K562 (cell line): ENCODE results near the gene DYNLL1. TPM values are rescaled to one million over a fixed set of nuclear protein-coding genes. Genes with fewer than 3 reads are reported as not detected.

Experiments
- ATF6 ChIP-seq: sonication (generic); formaldehyde crosslinking; IDR thresholded peaks from 2 replicates; pipeline ENCODE4 v1.4.0; 2020; ENCODE audit warnings: mild to moderate bottlenecking, missing genetic modification reagents
- ATF7 ChIP-seq: fragments of 450-650 bp; IDR thresholded peaks from 2 replicates; pipeline ENCODE4 v1.7.1; 2014; ENCODE audit warnings: mild to moderate bottlenecking, moderate library complexity
- FOXA1 ChIP-seq: fragments of 450-650 bp; IDR thresholded peaks from 2 replicates; pipeline ENCODE4 v1.6.1; 2016; ENCODE audit warnings: mild to moderate bottlenecking, borderline replicate concordance
- FOXK2 ChIP-seq, 2 experiments: fragments of 450-650 bp; IDR thresholded peaks in 1 of 2; conservative IDR thresholded peaks in 1 of 2; 2 replicates each; pipeline ENCODE4 v1.6.1; 2016; ENCODE audit warnings: low read depth in 2 of 2, mild to moderate bottlenecking in 1 of 2
- GTF2E2 ChIP-seq: fragments of 200-800 bp; sonication (Bioruptor generic); IDR thresholded peaks from 2 replicates; pipeline ENCODE4 v1.6.1; 2016; ENCODE audit warnings: missing genetic modification characterization, missing compliant biosample characterization
- KLF10 ChIP-seq: fragments of 250-450 bp; sonication (Bioruptor Pico); IDR thresholded peaks from 2 replicates; pipeline ENCODE4 v1.6.1; 2021; ENCODE audit warnings: matching md5 sums
- KLF13 ChIP-seq: fragments of 450-650 bp; IDR thresholded peaks from 2 replicates; pipeline ENCODE4 v1.6.1; 2016; ENCODE audit warnings: missing genetic modification characterization, low read depth, mild to moderate bottlenecking, missing compliant biosample characterization, moderate library complexity, borderline replicate concordance
- KLF16 ChIP-seq: IDR thresholded peaks from 2 replicates; pipeline ENCODE4 v1.6.1; 2016; ENCODE audit warnings: antibody characterized with exemption
- MYNN ChIP-seq, 2 experiments: sonication (generic); formaldehyde crosslinking in 1 of 2; IDR thresholded peaks; 2 replicates each; pipeline versions ENCODE4 v1.5.0 to v1.6.1; 2016 to 2020; ENCODE audit warnings: antibody characterized with exemption in 1 of 2, missing genetic modification reagents in 1 of 2
- PML ChIP-seq: IDR thresholded peaks from 2 replicates; pipeline ENCODE4 v1.6.1; 2012; ENCODE audit warnings: low read length, inconsistent platforms
- PTRF ChIP-seq: fragments of 450-650 bp; IDR thresholded peaks from 2 replicates; pipeline ENCODE4 v1.6.1; 2016; ENCODE audit warnings: mild to moderate bottlenecking, missing genetic modification characterization, missing compliant biosample characterization
- RBM25 ChIP-seq: fragments of 200-400 bp; formaldehyde crosslinking; IDR thresholded peaks from 2 replicates; pipeline ENCODE4 v1.6.1; 2018; ENCODE audit warnings: low read length, low read depth, moderate library complexity; ENCODE audit not compliant: severe bottlenecking
- RBM34 ChIP-seq: fragments of 200-400 bp; formaldehyde crosslinking; IDR thresholded peaks from 2 replicates; pipeline ENCODE4 v1.6.1; 2018; ENCODE audit warnings: low read length, borderline replicate concordance; ENCODE audit not compliant: insufficient read depth
- SMARCB1 ChIP-seq: IDR thresholded peaks from 2 replicates; pipeline ENCODE4 v1.6.1; 2011; ENCODE audit warnings: improper control_type of control experiment, low read depth; ENCODE audit not compliant: insufficient read length
- ZBTB5 ChIP-seq: fragments of 450-650 bp; IDR thresholded peaks from 2 replicates; pipeline ENCODE4 v1.6.1; 2017; ENCODE audit warnings: antibody characterized with exemption
- ZNF175 ChIP-seq: fragments of 200-800 bp; sonication (Bioruptor generic); IDR thresholded peaks from 2 replicates; pipeline ENCODE4 v1.6.1; 2016; ENCODE audit warnings: low read depth, mild to moderate bottlenecking, missing genetic modification characterization, missing compliant biosample characterization
- ZNF589 ChIP-seq: fragments of 200-800 bp; sonication (Bioruptor generic); IDR thresholded peaks from 2 replicates; pipeline ENCODE4 v1.6.1; 2016; ENCODE audit warnings: low read depth, missing genetic modification characterization, missing compliant biosample characterization
- polyA plus RNA-seq, 8 experiments: library from polyadenylated mRNA; depleted of rRNA in 4 of 8; stranded (reverse) in 5 of 8; unstranded in 3 of 8; fragments of >200 nt; fragmentation: Nextera tagmentation in 2 of 8; fragmentation: Illumina TruSeq in 1 of 8; extraction: Ambion mirVana in 2 of 8; extraction: Trizol in 1 of 8; gene quantifications; 2 replicates each; pipeline versions ENCODE4 v1.2.1 to v1.2.3, GENCODE V29; 2011 to 2014; ENCODE audit warnings: inconsistent platforms in 1 of 8, missing spikeins in 1 of 8
- total RNA-seq, 7 experiments: library from RNA; depleted of rRNA in 6 of 7; stranded (reverse); fragments of >200 nt in 6 of 7; fragmentation: Illumina TruSeq in 2 of 7; extraction: Trizol in 2 of 7; gene quantifications; 2 replicates each; pipeline versions ENCODE4 v1.2.1 to v1.2.3, GENCODE V29; 2011 to 2021; ENCODE audit warnings: low replicate concordance in 1 of 7

The DYNLL1 gene
- total and polyA plus RNA-seq, 9 of the 15 experiments (the other 6 are each of a cell fraction or from before 2014, with no cell fraction given), result 303 to 1,112 (median 468) TPM

- TF ChIP-seq ZNF175 (CRISPR knock-in tag) (0 out of 2 replicates have a peak, but pooled peaks have one; percentile 48), ZBTB5 (no peak), MYNN (IDR thresholded peaks at IDR 0.05) (no peak), MYNN (CRISPR knock-in tag; IDR thresholded peaks at IDR 0.05) (no peak), ATF6 (CRISPR knock-in tag) (no peak), RBM25 (peak; percentile 26), GTF2E2 (tag) (0 out of 2 replicates have a peak, but pooled peaks have one; percentile 63), SMARCB1 (no peak), FOXA1 (no peak), KLF10 (CRISPR knock-in tag) (no peak), KLF13 (tag) (no peak), KLF16 (no peak), PTRF (no peak), RBM34 (no peak), PML (peak; percentile 79; the same call in 1 of the 2 replicates), ATF7 (peak; percentile 35; the same call in 1 of the 2 replicates), FOXK2 (conservative IDR thresholded peaks at IDR 0.05 in 1 of 2, IDR thresholded peaks at IDR 0.05 in 1 of 2; ENCODE audit: low read depth in 2 of 2) (peak; percentile 66 to 75; a peak in 3 of 4 replicates), ZNF589 (CRISPR knock-in tag) (no peak)
Observed at GRCh38 chr12:120534203-120534702, 38.3 kb downstream of the DYNLL1 start, which contains the start of gene RNF10 (continued).
